Measurements from ENCODE around the gene TMEM266.

DNA sequence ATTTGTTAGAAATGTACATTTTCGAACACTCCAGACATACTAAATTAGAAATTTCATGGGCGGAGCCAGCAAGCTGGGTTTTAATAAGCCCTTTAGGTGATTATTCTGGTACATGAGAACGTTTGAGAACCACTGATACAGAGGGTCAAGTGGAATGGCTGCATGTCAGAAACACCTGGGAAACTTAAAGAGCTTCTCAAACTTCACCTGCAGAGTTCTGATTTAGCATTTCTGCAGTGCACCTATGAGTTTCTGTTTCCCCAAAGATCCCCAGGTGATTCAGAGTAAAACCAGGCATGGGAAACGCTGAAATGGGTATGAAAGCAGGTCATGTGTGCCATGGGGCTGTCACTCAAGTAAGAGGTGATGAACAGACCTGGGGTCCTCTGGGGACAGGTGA is 68.1 kb downstream of the TMEM266 start:
- TF ChIP-seq, protein P1, sequence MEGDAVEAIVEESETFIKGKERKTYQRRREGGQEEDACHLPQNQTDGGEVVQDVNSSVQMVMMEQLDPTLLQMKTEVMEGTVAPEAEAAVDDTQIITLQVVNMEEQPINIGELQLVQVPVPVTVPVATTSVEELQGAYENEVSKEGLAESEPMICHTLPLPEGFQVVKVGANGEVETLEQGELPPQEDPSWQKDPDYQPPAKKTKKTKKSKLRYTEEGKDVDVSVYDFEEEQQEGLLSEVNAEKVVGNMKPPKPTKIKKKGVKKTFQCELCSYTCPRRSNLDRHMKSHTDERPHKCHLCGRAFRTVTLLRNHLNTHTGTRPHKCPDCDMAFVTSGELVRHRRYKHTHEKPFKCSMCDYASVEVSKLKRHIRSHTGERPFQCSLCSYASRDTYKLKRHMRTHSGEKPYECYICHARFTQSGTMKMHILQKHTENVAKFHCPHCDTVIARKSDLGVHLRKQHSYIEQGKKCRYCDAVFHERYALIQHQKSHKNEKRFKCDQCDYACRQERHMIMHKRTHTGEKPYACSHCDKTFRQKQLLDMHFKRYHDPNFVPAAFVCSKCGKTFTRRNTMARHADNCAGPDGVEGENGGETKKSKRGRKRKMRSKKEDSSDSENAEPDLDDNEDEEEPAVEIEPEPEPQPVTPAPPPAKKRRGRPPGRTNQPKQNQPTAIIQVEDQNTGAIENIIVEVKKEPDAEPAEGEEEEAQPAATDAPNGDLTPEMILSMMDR (IDR thresholded peaks at IDR 0.05; ENCODE audit: poor library complexity), result no peak
- TF ChIP-seq EZH2 (IDR thresholded peaks at IDR 0.05; ENCODE audit: borderline replicate concordance) (no peak), EZH2phosphoT487 (IDR thresholded peaks at IDR 0.05; ENCODE audit: low read depth, severe bottlenecking, unreplicated experiment) (no peak)

All from hepatocyte (in vitro differentiated cells).